GM12875 (cell line): Measurements from ENCODE around the gene PEX14.

Source experiments
- H3K4me3 ChIP-seq: one replicate; pipeline ENCODE4 v1.5.1; 2011; ENCODE audit warnings: low read depth, low read length, control low read depth
- TF ChIP-seq, protein P1 (sequence below): IDR thresholded peaks from 2 replicates; pipeline ENCODE4 v1.5.1; 2011; ENCODE audit warnings: low read depth, mild to moderate bottlenecking, control low read depth, inconsistent platforms, low read length, moderate library complexity, borderline replicate concordance; ENCODE audit not compliant: insufficient read depth

Gene PEX14

DNA sequence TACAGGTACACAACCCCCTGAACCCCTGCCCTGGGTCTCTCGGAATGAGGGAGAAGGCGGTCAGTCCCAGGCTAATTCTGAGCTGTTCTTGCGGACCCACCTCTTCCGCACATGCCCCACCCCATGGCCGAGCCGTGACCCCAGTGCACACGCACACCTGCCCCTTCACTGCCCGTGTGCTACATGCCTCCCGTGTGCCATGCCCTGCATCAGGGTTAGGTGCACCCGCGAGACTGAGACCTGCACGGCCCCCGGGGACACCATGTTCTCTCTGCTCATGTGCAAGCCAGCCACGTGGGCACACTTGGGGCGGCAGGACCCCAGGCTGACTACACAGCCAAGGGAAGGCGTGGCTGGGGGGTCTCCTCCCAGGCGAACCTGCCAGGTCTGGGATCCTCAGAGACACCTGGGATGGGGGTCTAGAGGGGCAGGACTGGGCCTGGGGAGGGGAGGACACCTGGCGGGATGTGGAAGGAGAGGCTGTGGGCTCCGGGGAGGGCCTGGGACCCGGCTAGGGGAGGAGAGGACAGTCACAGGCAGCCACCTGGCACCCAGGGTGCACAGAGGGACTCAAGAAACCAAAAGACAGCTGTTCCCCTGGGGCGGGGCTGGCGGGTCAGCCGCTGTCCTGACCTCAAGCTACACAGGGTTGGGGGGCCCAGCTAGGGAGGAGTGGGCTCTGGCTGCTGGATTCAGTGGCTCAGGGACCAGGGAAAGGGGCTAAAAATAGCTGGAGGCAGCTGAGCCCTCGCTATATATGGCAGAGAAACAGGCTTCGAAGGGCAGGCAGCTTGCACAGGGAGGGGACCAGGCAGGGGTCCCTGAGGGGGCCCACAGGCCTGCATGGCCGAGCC lies 188.3 kb downstream of the PEX14 start:
- H3K4me3 ChIP-seq = no peak overlapping the region
- TF ChIP-seq, protein P1, sequence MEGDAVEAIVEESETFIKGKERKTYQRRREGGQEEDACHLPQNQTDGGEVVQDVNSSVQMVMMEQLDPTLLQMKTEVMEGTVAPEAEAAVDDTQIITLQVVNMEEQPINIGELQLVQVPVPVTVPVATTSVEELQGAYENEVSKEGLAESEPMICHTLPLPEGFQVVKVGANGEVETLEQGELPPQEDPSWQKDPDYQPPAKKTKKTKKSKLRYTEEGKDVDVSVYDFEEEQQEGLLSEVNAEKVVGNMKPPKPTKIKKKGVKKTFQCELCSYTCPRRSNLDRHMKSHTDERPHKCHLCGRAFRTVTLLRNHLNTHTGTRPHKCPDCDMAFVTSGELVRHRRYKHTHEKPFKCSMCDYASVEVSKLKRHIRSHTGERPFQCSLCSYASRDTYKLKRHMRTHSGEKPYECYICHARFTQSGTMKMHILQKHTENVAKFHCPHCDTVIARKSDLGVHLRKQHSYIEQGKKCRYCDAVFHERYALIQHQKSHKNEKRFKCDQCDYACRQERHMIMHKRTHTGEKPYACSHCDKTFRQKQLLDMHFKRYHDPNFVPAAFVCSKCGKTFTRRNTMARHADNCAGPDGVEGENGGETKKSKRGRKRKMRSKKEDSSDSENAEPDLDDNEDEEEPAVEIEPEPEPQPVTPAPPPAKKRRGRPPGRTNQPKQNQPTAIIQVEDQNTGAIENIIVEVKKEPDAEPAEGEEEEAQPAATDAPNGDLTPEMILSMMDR = no peak

DNA sequence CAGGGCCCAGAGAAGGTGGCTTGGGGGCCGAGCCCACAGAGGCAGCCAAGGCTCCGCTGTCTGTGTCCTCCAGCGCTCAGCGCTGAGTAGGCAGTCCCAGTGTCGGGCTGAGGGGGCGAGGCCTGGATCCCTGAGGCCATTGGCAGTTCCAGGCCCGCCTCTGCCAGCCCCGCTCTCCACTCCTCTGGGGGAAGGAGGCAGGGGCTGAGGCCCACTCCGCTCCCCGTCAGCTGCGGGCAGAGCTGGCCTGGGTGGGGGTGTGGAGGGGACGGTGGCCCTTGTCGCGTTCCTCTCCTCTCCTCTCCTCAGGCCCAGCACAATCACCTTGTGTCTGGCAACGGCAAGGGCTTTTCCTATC lies 188.9 kb downstream of the PEX14 start:
- no peak overlapping the region for H3K4me3 ChIP-seq
- TF ChIP-seq, protein P1 = no peak

DNA sequence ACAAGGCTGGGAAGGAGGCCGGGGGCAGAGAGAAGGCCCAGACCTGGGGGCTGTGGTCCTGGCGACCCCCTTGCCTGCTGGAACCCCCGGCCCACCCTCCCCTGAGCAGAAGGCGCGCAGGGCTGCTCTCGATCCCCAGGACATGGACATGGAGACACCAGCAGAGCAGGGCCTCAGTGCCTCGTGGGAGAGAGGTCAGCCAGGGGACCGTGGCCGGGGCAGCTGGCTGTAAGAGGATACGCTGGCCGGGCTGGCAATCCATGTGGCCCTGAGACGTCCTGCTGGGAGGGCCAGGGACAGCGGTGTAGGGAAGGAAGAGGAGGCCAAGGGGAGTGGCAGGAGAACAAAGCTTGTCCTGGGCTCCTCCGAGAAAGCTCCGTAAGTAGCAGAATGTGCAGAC lies 189.5 kb downstream of the PEX14 start:
- TF ChIP-seq, protein P1 = no peak
- H3K4me3 ChIP-seq = no peak overlapping the region

DNA sequence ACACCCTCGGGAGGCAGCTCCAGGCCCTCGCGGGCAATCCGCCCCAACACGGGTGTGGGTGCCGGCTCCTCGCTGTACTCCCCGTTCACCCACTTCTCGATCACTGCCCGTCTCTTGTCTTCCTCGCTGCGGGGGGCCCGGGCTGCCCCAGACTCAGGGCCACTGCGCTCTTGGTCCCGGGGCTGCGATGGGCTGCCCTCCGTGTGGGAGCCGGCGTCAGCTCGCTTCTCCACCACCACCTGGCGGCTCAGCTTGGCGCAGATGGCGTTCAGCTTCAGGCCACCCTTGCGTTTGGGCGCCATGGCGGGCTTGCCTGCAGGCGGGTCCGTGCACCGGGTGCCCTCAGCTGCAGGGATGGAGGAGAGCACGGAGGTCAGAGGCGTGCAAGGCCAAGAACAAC lies 190.5 kb downstream of the PEX14 start:
- TF ChIP-seq, protein P1 = no peak
- no peak overlapping the region for H3K4me3 ChIP-seq

DNA sequence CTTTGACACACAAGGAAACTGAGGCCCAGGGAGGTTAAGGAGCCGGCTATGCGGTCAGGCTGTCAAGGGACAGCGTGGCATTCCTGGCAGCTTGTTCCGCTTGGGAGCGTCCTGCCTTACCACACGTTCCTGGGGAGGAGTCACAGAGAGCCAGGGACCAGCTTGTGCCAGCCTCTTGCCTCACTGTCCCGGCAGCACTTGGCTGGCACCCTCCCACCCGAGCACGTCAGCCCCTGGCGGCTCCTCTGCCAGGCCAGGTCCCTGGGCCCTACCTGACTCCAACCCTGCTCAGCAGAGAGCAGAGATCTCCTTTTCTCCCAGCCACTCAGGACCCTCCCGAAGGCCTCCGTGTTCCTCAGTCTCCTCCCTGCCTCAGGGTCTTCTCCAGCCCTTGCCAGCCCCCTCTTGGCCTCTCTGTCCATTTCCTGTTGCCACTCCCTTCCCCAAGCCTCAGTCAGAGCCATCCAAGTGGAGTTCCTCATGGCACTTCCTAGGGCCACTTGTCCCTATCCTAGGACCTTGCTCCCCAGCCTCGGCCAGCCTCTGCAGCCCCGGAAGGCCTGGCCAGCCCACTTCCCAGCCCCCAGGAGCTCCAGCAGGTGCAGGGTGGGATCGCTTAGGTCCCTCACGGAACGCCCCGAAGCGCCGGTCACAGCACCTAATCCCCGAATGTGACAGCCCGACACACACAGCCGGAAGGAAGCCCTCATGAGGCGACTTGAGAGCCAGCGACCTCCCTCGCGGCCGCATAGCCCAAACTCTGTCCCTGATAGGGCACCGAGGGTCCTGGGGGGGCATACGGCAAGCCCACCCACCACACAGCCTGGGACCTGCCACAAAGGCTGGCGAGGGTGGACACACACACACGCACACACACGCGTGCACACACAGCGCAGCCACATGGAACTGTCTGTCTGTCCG lies 191.4 kb downstream of the PEX14 start:
- TF ChIP-seq, protein P1 = no peak

DNA sequence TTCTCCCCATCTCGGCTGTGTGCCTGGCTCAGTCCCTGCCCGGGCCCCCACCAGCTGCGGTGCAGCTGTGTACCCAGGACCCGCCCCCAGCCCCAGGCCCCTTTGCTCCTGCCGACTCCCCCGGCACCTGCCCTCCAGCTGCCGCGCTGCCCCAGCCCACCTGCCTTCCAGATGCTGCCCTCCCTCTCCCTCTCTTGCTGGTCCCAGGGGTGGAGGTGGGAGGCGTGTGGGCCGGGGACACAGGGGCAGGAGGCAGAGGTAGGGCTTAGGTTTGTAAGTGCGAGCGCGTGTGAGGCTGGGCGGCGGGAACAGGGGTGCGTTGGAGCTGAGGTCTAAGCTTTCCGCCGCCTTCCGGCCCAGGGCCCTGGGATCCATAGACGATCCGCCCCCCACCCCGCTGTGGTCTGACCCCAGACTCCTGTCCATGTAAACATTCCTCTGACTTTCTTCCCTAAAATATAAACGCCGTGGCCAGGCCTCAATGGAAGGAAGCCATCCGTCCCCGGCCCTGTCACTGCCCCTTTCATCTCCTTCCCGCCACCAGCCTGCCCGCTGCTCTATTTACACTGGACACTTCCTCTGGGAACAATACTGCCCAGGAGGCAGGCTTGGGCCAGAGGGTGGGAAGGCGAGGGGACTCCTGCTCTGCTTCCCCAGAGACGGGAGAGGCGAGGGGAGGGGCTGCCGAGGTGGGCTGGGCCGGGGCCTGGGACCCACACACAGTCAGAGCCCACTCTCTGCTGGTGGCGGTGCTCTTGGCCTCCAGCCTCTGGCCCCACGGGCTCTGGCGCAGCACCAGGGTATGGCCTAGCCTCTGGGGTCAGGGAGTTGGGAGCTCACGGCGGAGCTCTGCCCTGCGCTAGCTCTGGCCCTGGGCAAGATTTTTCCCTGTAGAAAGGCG lies 193.4 kb downstream of the PEX14 start:
- TF ChIP-seq, protein P1 = no peak
- H3K4me3 ChIP-seq = no peak overlapping the region

More for the DNA sequence above, 191.4 kb downstream of the PEX14 start:
- H3K4me3 ChIP-seq = no peak overlapping the region
